Thyroid gland (tissue), 4 donors: ENCODE data around the gene RGS19.

Source experiments
- CTCF ChIP-seq, 6 experiments: fragments of 200-600 bp in 3 of 6; fragments of 450-650 bp in 3 of 6; sonication (generic) in 3 of 6; IDR thresholded peaks; one replicate each; pipeline ENCODE4 v1.5.1; 2016 to 2019; ENCODE audit warnings: antibody characterized with exemption in 6 of 6, mild to moderate bottlenecking in 2 of 6, inconsistent platforms in 1 of 6, moderate library complexity in 1 of 6
- POLR2A ChIP-seq, 2 donors: fragments of 450-650 bp; IDR thresholded peaks; one replicate each; pipeline ENCODE4 v1.6.1; 2017; ENCODE audit warnings: antibody characterized with exemption in 2 of 2, mild to moderate bottlenecking in 2 of 2, moderate library complexity in 1 of 2

- no peak for TF ChIP-seq POLR2A (IDR thresholded peaks at IDR 0.05)
- no peak for TF ChIP-seq CTCF (IDR thresholded peaks at IDR 0.05)
Observed at GRCh38 chr20:64027981-64028685, 51.2 kb downstream of the RGS19 start.
